HFF-Myc (cell line): Measurements from ENCODE around the gene ASTN1.

Experiments used
- DNase-seq: peaks from one replicate; pipeline ENCODE4 v3.0.0-alpha.2; 2011; ENCODE audit warnings: low read depth; ENCODE audit errors: extremely low read depth
- H3K4me3 ChIP-seq: replicated peaks from 2 replicates; pipeline ENCODE4 v1.5.1; 2011; ENCODE audit warnings: low read depth, mild to moderate bottlenecking, control low read depth, low read length
- TF ChIP-seq, protein P1 (sequence below): IDR thresholded peaks from 2 replicates; pipeline ENCODE4 v1.5.1; 2012; ENCODE audit warnings: mild to moderate bottlenecking, low read depth, low read length, control low read depth; ENCODE audit errors: missing control alignments

The ASTN1 gene

DNA sequence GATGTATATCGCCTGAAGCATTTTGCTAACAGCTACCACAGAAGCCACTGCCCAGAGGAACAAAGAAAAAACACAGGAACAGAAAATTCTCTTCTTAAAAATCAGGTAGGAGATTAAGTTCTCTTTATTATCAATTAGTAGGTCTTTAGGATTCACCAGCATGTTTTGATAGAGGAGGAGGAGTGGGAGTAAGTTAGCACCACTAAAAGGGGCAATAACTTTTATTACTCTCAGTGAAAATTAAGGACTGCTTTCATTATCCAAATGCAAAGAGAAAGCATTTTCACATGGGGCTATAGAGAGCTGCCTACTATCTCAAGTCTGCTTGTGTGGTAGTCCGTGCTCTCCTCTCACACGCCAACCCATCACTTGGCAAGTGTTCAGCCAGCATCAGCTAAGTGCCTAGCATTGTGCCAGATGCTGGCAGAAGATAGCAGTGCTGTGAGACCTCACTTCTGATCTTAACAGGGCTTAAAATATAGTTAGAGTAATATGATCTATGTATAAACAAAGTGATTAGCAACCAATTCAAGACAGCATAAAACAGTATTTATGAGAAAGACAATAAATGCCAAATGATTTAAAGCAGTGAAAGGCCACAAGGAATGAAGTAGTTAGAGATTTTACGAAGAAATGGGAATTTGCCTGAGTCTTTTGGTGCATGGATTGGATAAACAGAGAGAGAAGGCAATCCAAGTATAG is 39.8 kb downstream of the ASTN1 start:
- no peak overlapping the region for H3K4me3 ChIP-seq
- TF ChIP-seq, protein P1, sequence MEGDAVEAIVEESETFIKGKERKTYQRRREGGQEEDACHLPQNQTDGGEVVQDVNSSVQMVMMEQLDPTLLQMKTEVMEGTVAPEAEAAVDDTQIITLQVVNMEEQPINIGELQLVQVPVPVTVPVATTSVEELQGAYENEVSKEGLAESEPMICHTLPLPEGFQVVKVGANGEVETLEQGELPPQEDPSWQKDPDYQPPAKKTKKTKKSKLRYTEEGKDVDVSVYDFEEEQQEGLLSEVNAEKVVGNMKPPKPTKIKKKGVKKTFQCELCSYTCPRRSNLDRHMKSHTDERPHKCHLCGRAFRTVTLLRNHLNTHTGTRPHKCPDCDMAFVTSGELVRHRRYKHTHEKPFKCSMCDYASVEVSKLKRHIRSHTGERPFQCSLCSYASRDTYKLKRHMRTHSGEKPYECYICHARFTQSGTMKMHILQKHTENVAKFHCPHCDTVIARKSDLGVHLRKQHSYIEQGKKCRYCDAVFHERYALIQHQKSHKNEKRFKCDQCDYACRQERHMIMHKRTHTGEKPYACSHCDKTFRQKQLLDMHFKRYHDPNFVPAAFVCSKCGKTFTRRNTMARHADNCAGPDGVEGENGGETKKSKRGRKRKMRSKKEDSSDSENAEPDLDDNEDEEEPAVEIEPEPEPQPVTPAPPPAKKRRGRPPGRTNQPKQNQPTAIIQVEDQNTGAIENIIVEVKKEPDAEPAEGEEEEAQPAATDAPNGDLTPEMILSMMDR: no peak
- no peak for DNase-seq

DNA sequence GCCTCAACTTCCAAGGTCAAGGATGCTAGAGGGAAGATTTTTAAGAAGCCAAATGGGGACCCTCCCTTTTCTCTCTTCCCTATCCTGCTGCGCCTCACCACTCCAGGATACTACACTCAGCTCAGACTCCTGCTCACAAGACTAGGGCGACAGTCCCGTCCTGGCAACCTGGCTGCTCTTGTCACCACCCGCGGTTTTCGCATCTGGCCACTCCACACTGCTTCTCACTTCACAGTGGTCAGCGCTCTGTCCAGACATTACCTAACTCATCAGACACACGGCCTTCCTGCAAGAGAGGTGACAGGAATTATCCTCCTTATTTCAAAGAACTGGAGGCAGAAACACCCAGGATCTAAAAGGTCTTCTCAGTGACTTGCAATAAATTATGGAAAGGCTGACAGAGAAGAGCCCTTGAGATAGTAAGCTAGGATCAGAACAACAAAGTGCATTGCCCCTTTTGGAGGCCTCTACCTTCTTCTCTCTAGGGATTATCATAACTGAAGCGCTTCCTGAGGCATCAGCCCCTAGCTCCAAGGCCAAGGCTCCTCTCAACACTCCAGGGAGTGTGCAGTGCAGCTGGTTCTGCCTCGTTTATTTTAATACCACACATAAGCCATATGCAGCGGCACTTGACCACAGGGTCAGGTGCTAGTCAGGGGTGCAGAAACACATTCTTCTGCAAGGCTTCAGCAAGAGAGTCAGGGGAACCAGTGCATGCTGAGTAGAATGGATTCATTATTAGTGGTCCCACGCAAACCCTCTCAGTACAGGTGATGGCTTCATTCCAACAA is 41.9 kb downstream of the ASTN1 start:
- H3K4me3 ChIP-seq: no peak overlapping the region
- TF ChIP-seq, protein P1: no peak
- no peak for DNase-seq

DNA sequence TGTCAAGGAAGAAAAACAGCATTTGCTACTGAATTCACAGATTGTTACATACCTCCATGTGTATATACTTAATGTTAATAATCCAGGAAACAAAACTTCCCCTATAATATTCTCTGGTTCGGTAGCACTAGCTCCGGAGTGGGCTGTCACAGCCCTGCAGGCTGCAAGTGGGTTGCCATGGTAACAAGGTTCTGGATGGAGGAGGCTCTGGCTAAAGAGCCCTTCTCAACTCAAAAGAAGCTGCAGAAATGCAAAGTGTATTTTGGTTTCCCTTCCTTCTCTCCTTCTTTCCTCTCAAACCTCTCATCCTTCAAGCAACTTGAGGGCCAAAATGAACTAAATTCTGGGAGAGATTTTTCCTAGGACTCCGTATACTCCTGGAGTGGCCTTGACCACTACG is 45.2 kb downstream of the ASTN1 start:
- DNase-seq: no peak
- TF ChIP-seq, protein P1: no peak

DNA sequence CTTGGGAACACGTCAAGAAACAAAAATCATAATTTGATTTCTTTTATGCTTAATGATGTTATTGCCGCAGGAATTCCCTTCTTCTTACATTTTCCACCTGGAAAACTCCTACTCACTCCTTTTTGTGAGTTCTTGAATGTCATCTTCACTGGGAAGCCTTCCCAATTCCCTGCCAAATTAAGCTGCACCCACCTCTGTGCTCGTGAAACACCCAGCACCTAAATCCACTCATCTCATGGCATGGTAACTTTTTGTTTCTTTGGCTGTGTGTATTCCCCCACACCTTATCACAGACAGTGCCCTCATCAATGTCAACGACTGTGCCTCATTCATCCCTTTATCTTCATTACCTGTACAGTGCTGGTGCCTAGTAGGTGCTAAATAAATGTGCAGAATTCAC is 45.6 kb downstream of the ASTN1 start:
- DNase-seq: no peak
- TF ChIP-seq, protein P1: no peak
- H3K4me3 ChIP-seq: no peak overlapping the region

More for the DNA sequence above, 45.2 kb downstream of the ASTN1 start:
- no peak overlapping the region for H3K4me3 ChIP-seq

DNA sequence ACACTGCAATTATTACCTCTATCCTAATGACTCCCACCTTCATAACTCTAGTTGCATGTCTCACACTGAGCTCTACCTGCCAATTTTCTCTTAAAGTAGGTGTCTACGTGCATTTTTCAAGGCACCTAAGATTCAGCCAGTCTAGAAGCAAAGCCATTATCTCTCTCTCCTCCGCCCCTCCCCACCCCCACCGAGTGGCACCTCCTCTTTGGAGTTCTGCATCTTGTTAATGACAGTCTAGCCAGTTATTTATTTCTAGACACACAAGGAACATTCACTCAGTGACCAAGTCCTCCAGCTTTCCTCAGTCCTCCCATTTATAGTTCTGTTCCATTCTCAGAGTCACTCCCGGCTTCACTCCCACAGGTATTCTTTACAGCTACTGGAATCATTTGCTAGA is 47.6 kb downstream of the ASTN1 start:
- TF ChIP-seq, protein P1: no peak
- DNase-seq: no peak

DNA sequence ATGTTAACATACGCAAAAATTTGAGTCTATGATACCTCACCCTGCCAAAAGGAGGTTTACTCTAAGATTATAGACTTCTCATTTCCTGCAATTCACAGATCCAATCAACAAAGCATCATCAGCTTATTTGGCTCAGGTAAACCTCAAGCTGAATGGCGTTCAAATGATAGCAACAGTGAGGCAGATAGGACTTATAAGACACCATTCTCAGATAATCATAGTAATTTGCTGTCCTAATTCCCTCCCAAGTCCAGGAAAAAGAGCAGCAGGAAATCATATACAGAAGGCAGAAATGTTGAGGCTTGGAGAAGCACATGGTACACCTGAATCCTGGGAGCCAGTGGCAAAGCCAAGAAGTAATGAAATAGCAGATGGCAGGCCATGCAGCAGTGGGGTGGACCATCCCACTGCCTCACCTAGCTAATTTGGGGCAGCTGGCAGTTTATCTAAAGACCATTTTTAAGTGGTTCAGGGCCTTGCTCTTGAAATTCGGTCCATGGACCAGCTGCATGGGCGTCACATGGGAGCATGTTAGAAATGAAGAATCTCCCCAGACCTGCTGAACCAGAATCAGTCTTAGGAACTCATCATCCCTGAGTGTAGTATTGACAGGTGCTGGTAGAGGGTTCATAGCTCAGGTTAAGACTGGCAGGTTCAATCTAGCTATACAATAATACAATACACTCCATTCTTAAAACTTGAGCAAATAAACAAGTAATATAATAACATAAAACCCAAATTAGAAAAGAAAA is 57.7 kb downstream of the ASTN1 start:
- no peak overlapping the region for H3K4me3 ChIP-seq
- no peak for DNase-seq
- TF ChIP-seq, protein P1: no peak

More for the DNA sequence above, 47.6 kb downstream of the ASTN1 start:
- no peak overlapping the region for H3K4me3 ChIP-seq
